H1 (cell line): ENCODE data around the gene HSPA4L. TPM values are rescaled to one million over a fixed set of nuclear protein-coding genes. Genes with fewer than 3 reads are reported as not detected.

Experiments
- CTCF ChIA-PET: fragments of 300-600 bp; sonication (Branson Sonifier 250); formaldehyde crosslinking; loops from one replicate; lab custom pipeline; 2021; ENCODE audit not compliant: partially characterized antibody; lab: Charles Lee
- POLR2A ChIA-PET: fragments of 300-600 bp; sonication (Branson Sonifier 250); formaldehyde crosslinking; loops from one replicate; lab custom pipeline; 2021; ENCODE audit warnings: inconsistent platforms; ENCODE audit not compliant: partially characterized antibody; lab: Charles Lee
- DNase-seq, 2 experiments: peaks; one replicate each; pipeline versions ENCODE4 v3.0.0 to v3.0.0-alpha.2; 2010 to 2022; ENCODE audit warnings: low spot score in 2 of 2, low read depth in 1 of 2, mixed read lengths in 1 of 2
- FAIRE-seq: peaks from 2 replicates; lab custom pipeline; 2011; peaks lifted over from hg19 to GRCh38; lab: Jason Lieb, UNC
- H2AFZ ChIP-seq: 2 replicates; pipeline ENCODE4 v1.8.1; 2012; ENCODE audit warnings: low read length, inconsistent platforms
- H2AK5ac ChIP-seq: 2 replicates; pipeline ENCODE4 v1.6.1; 2013; ENCODE audit warnings: low read depth, low read length
- H2BK120ac ChIP-seq: replicated peaks from 2 replicates; pipeline ENCODE3; 2013; ENCODE audit warnings: low read depth, low read length, inconsistent platforms
- H2BK12ac ChIP-seq: 2 replicates; pipeline ENCODE4 v1.6.1; 2013; ENCODE audit warnings: low read depth, low read length
- H2BK15ac ChIP-seq: 2 replicates; pipeline ENCODE4 v1.6.1; 2013; ENCODE audit warnings: low read length
- H2BK20ac ChIP-seq: 2 replicates; pipeline ENCODE4 v1.6.1; 2013; ENCODE audit warnings: low read length
- H2BK5ac ChIP-seq: 2 replicates; pipeline ENCODE4 v1.6.1; 2013; ENCODE audit warnings: low read depth, low read length
- H3K14ac ChIP-seq: 2 replicates; pipeline ENCODE4 v1.6.1; 2013; ENCODE audit warnings: inconsistent platforms; ENCODE audit not compliant: insufficient read length
- H3K18ac ChIP-seq: 2 replicates; pipeline ENCODE4 v1.6.1; 2013; ENCODE audit warnings: low read length; ENCODE audit errors: extremely low read depth
- H3K23ac ChIP-seq: 2 replicates; pipeline ENCODE4 v1.6.1; 2013; ENCODE audit warnings: inconsistent platforms; ENCODE audit not compliant: insufficient read length
- H3K23me2 ChIP-seq: 2 replicates; pipeline ENCODE4 v1.6.1; 2013; ENCODE audit warnings: low read depth, low read length
- H3K27ac ChIP-seq: 2 replicates; pipeline ENCODE4 v1.6.1; 2011; ENCODE audit warnings: low read depth, low read length, inconsistent platforms
- H3K27me3 ChIP-seq, 4 experiments: replicated peaks in 1 of 4; 1 replicate in 1 of 4; 2 replicates in 3 of 4; pipeline versions ENCODE4 v1.6.1 to v1.8.1; 2011 to 2013; ENCODE audit warnings: low read length in 3 of 4, mild to moderate bottlenecking in 3 of 4, inconsistent platforms in 2 of 4, mixed read lengths in 2 of 4, moderate library complexity in 1 of 4; ENCODE audit not compliant: control insufficient read depth in 3 of 4, insufficient read depth in 3 of 4; ENCODE audit errors: extremely low read depth in 1 of 4
- H3K36me3 ChIP-seq, 4 experiments: 2 replicates each; pipeline versions ENCODE4 v1.6.1 to v1.8.1; 2011 to 2013; ENCODE audit warnings: mild to moderate bottlenecking in 4 of 4, low read length in 3 of 4, moderate library complexity in 2 of 4, control low read depth in 1 of 4, inconsistent platforms in 1 of 4; ENCODE audit not compliant: insufficient read depth in 4 of 4, control insufficient read depth in 2 of 4
- H3K4ac ChIP-seq: replicated peaks from 2 replicates; pipeline ENCODE3; 2013; ENCODE audit warnings: low read length, low read depth, mixed read lengths, inconsistent platforms; ENCODE audit not compliant: insufficient read length
- H3K4me1 ChIP-seq, 4 experiments: replicated peaks in 1 of 4; 1 replicate in 1 of 4; 2 replicates in 3 of 4; pipeline versions ENCODE4 v1.6.1 to v1.8.1; 2011 to 2013; ENCODE audit warnings: low read length in 3 of 4, inconsistent platforms in 2 of 4, mixed read lengths in 1 of 4; ENCODE audit not compliant: insufficient read depth in 4 of 4, control insufficient read depth in 3 of 4
- H3K4me2 ChIP-seq, 2 experiments: 2 replicates each; pipeline versions ENCODE4 v1.6.1 to v1.8.1; 2011 to 2013; ENCODE audit warnings: low read depth in 2 of 2, low read length in 2 of 2, control low read depth in 1 of 2, inconsistent platforms in 1 of 2, mild to moderate bottlenecking in 1 of 2; ENCODE audit not compliant: insufficient read depth in 1 of 2
- H3K4me3 ChIP-seq, 4 experiments: fragments of 200-600, 300-600 bp in 1 of 4; sonication (generic), shearing (Covaris generic), sonication (Bioruptor Twin) in 1 of 4; 2 replicates each; pipeline versions ENCODE4 v1.5.1 to v1.8.1; 2011 to 2016; ENCODE audit warnings: low read length in 4 of 4, low read depth in 3 of 4, control low read depth in 2 of 4, inconsistent platforms in 2 of 4, mild to moderate bottlenecking in 2 of 4, mixed read lengths in 1 of 4, moderate library complexity in 1 of 4; ENCODE audit not compliant: insufficient read depth in 2 of 4; ENCODE audit errors: extremely low read depth in 1 of 4
- H3K56ac ChIP-seq: replicated peaks from 2 replicates; pipeline ENCODE3; 2013; ENCODE audit warnings: low read depth, mild to moderate bottlenecking, mixed read lengths, low read length, inconsistent platforms; ENCODE audit not compliant: insufficient read length
- H3K79me1 ChIP-seq: 2 replicates; pipeline ENCODE4 v1.6.1; 2013; ENCODE audit warnings: low read depth, low read length, control low read depth
- H3K79me2 ChIP-seq, 2 experiments: 2 replicates each; pipeline versions ENCODE4 v1.6.1 to v1.8.1; 2012 to 2013; ENCODE audit warnings: low read length in 2 of 2, mild to moderate bottlenecking in 2 of 2, inconsistent platforms in 1 of 2; ENCODE audit not compliant: insufficient read depth in 2 of 2, control insufficient read depth in 1 of 2
- H3K9ac ChIP-seq, 4 experiments: replicated peaks in 1 of 4; 1 replicate in 1 of 4; 2 replicates in 3 of 4; pipeline versions ENCODE4 v1.6.1 to v1.8.1; 2011 to 2013; ENCODE audit warnings: low read depth in 3 of 4, low read length in 3 of 4, control low read depth in 2 of 4, mild to moderate bottlenecking in 2 of 4, moderate library complexity in 2 of 4, inconsistent platforms in 1 of 4; ENCODE audit errors: extremely low read depth in 1 of 4
- H3K9me3 ChIP-seq, 2 experiments: 2 replicates each; pipeline versions ENCODE4 v1.6.1 to v1.8.1; 2012 to 2013; ENCODE audit warnings: mild to moderate bottlenecking in 2 of 2, moderate library complexity in 2 of 2, control low read depth in 1 of 2, inconsistent platforms in 1 of 2, low read depth in 1 of 2, low read length in 1 of 2, mixed read lengths in 1 of 2; ENCODE audit not compliant: insufficient read depth in 2 of 2
- H4K20me1 ChIP-seq, 2 experiments: replicated peaks in 1 of 2; 2 replicates each; pipeline versions ENCODE3 to v1.8.1; 2011 to 2013; ENCODE audit warnings: inconsistent platforms in 2 of 2, low read length in 2 of 2, mild to moderate bottlenecking in 1 of 2; ENCODE audit not compliant: insufficient read depth in 2 of 2, control insufficient read depth in 1 of 2
- H4K5ac ChIP-seq: 2 replicates; pipeline ENCODE4 v1.6.1; 2013; ENCODE audit warnings: low read length, low read depth, mixed read lengths, inconsistent platforms; ENCODE audit not compliant: insufficient read length
- H4K8ac ChIP-seq: 2 replicates; pipeline ENCODE4 v1.8.0; 2013; ENCODE audit warnings: mild to moderate bottlenecking, moderate library complexity, low read length, inconsistent platforms; ENCODE audit not compliant: insufficient read depth; ENCODE audit errors: extremely low read depth
- H4K91ac ChIP-seq: replicated peaks from 2 replicates; pipeline ENCODE3; 2013; ENCODE audit warnings: low read length, mixed read lengths, inconsistent platforms; ENCODE audit not compliant: insufficient read length
- GTF2F1 ChIP-seq: IDR thresholded peaks from 2 replicates; pipeline ENCODE4 v1.6.1; 2012; ENCODE audit warnings: low read depth, low read length, improper control_type of control experiment, borderline replicate concordance
- RAD21 ChIP-seq, 2 experiments: IDR thresholded peaks in 1 of 2; conservative IDR thresholded peaks in 1 of 2; 2 replicates each; pipeline ENCODE4 v1.6.1; 2011; ENCODE audit warnings: low read depth in 2 of 2, low read length in 2 of 2, improper control_type of control experiment in 1 of 2, inconsistent platforms in 1 of 2, mild to moderate bottlenecking in 1 of 2, moderate library complexity in 1 of 2
- WGBS, 2 experiments: shearing (Covaris generic) in 1 of 2; methylation state at CpG; one replicate each; pipeline versions ENCODE4 v1.1.6 to v1.1.7; 2013 to 2015; ENCODE audit warnings: low lambda C conversion rate in 2 of 2, mixed read lengths in 2 of 2, inconsistent platforms in 1 of 2, low coverage in 1 of 2, missing lambda C conversion rate in 1 of 2; ENCODE audit not compliant: insufficient replicate concordance in 2 of 2, insufficient coverage in 1 of 2, insufficient read length in 1 of 2; ENCODE audit errors: extremely low coverage in 1 of 2, missing lambda C conversion rate in 1 of 2; 5-methylcytosine and 5-hydroxymethylcytosine counted together
- polyA plus RNA-seq, 7 experiments: library from polyadenylated mRNA; depleted of rRNA in 3 of 7; stranded (reverse) in 5 of 7; unstranded in 2 of 7; fragments of >200 nt in 5 of 7; fragments of 200-250 nt in 2 of 7; gene quantifications; 1 replicate in 5 of 7; 2 replicates in 1 of 7; 4 replicates in 1 of 7; pipeline versions ENCODE4 v1.2.1 to v1.2.3, GENCODE V29; 2011 to 2013; ENCODE audit warnings: missing spikeins in 2 of 7, mixed read lengths in 2 of 7
- total RNA-seq: library from RNA; stranded (reverse); fragmentation: NEBNext Ultra II Directional; extraction: Animal tissue kit (Norgen Biotek cat#: 25700); gene quantifications from 2 replicates; pipeline ENCODE4 v1.2.1, GENCODE V29; 2021
- TF ChIP-seq, protein P1 (sequence below), 3 experiments: IDR thresholded peaks; 1 replicate in 2 of 3; 2 replicates in 1 of 3; pipeline versions ENCODE4 v1.5.1 to v1.6.1; 2011; ENCODE audit warnings: low read length in 3 of 3, mild to moderate bottlenecking in 3 of 3, inconsistent platforms in 2 of 3, low read depth in 1 of 3, moderate library complexity in 1 of 3; ENCODE audit not compliant: insufficient read depth in 1 of 3; ENCODE audit errors: control extremely low read depth in 1 of 3

HSPA4L gene
- total and polyA plus RNA-seq, 2 of the 8 experiments (the other 6 are each of a cell fraction or from before 2014, with no cell fraction given): 0.65 to 4.7 TPM

DNA sequence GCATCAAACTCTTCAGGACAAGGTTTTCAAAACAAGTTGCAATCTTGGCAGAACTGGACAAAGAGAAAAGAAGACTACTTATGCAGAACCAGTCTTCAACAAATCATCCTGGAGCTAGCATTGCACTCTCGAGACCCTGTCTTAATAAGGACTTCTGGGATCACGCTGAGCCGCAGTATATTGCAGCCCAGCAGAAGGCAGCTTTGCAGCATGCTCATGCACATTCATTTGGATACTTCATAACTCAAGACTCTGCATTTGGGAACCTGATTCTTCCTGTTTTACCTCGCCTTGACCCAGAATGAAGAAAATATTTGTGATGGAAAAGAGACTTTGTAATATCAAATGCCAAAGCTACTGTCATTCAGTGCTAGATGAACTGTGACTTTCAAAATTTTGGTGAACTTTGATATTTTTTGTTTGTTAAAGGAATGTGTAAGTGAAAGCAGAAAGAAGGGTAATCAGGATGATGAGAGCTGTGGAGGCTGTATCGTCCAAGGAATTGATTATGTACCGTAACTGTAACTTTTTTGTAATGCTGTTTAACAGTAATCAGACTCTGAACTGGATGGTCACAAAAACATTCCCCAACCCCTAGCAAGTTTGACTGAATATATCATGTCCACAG is 27.2 kb downstream of the HSPA4L start:
- Histone ChIP-seq H3K23me2 (no peaks in the 10 kb centered on the region), H3K4ac (no peak overlapping the region)
- CTCF ChIA-PET: interaction anchor here (0.6 to 1.5 kb wide), 3 partner anchors 11 to 222 kb away, joined by 3 to 4 read pairs (median 3); no protein-coding TSS in a partner anchor

More for the DNA sequence above, 27.2 kb downstream of the HSPA4L start:
- Histone ChIP-seq H4K20me1 (no peaks in the 10 kb centered on the region), H3K79me1 (no peaks in the 10 kb centered on the region), H4K8ac (no peak overlapping the region), H3K4me3 (no peak overlapping the region), H3K18ac (no peak overlapping the region), H3K23ac (no peak overlapping the region), H3K36me3 (no peaks in the 10 kb centered on the region), H3K9me3 (no peaks in the 10 kb centered on the region), H3K56ac (no peak overlapping the region), H2AFZ (no peak overlapping the region), H2AK5ac (no peak overlapping the region), H2BK12ac (no peak overlapping the region), H3K4me1 (no peaks in the 10 kb centered on the region), H3K4me2 (no peak overlapping the region), H3K27ac (no peak overlapping the region), H2BK120ac (no peak overlapping the region), H3K9ac (no peak overlapping the region), H3K14ac (no peak overlapping the region), H2BK20ac (no peak overlapping the region), H3K79me2 (no peaks in the 10 kb centered on the region)
- POLR2A ChIA-PET: no interaction called here
- DNase-seq (no peak), FAIRE-seq (no peak)
- TF ChIP-seq RAD21 (IDR thresholded peaks at IDR 0.05 in 1 of 2, conservative IDR thresholded peaks at IDR 0.05 in 1 of 2; ENCODE audit: low read depth in 2 of 2, low read length in 2 of 2) (peak; percentile 20 to 36; a peak in 1 of 4 replicates), GTF2F1 (no peak)
- TF ChIP-seq, protein P1, sequence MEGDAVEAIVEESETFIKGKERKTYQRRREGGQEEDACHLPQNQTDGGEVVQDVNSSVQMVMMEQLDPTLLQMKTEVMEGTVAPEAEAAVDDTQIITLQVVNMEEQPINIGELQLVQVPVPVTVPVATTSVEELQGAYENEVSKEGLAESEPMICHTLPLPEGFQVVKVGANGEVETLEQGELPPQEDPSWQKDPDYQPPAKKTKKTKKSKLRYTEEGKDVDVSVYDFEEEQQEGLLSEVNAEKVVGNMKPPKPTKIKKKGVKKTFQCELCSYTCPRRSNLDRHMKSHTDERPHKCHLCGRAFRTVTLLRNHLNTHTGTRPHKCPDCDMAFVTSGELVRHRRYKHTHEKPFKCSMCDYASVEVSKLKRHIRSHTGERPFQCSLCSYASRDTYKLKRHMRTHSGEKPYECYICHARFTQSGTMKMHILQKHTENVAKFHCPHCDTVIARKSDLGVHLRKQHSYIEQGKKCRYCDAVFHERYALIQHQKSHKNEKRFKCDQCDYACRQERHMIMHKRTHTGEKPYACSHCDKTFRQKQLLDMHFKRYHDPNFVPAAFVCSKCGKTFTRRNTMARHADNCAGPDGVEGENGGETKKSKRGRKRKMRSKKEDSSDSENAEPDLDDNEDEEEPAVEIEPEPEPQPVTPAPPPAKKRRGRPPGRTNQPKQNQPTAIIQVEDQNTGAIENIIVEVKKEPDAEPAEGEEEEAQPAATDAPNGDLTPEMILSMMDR (IDR thresholded peaks at IDR 0.05; ENCODE audit: control extremely low read depth in 1 of 3, insufficient read depth in 1 of 3, low read depth in 1 of 3, low read length in 3 of 3): peak; percentile 3 to 11 (median 5); a peak in 2 of 4 replicates
- TF ChIP-seq, all 59 proteins: peak for 2
- 87% methylated on average over 6 of the region's 6 CpGs; no CpG with 5 or more reads in 1 of the 2 experiments for WGBS, 2 experiments
- Histone ChIP-seq H2BK5ac (no peak overlapping the region), H4K91ac (no peak overlapping the region), H2BK15ac (no peak overlapping the region), H3K27me3 (no peaks in the 10 kb centered on the region), H4K5ac (no peak overlapping the region)
